Measurements from ENCODE around the gene KCTD17.

GRCh38 chr22:37058917-37059701 lies 7.6 kb downstream of the KCTD17 start:
- TF ChIP-seq CTCF (conservative IDR thresholded peaks at IDR 0.05) (no peak), ZFX (IDR thresholded peaks at IDR 0.05) (no peak)

Measured in C4-2B (cell line).